ENCODE measurements around the gene GNAS-AS1. TPM values are rescaled to one million over a fixed set of nuclear protein-coding genes. Genes with fewer than 3 reads are reported as not detected.

The GNAS-AS1 gene
- total RNA-seq, 1 experiment from 2014 or later: 1.6 TPM

DNA sequence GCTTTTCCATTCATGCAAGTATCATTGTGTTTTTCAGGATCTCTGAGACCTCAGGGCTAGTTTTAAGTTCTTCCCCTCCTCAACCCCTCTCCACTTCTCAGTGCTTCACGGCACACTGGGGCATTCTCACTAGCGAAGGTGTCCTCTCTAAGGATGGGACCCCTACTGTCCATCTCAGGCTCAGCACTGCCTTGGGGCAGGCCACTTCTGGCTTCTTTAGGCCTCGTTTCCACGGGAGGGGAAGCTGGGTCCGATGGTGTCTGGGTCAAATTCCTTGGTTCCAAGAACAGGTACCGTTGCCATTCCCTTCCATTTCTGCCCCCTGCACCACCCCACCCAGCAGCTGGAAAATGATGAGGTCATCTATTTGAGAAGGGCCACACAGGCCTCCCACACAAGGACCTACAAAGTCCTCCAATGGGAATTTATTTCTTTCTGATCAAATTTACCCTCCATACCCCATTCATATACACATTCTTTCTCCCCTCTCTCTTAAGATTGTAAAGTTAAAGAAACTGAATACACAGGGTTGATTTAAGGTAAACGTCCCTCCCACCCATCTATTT, 19.0 kb upstream of the GNAS-AS1 start:
- no peaks in the 10 kb centered on the region for H3K9me3 Mint-ChIP-seq (ENCODE audit: unreplicated experiment)
- BruUV-seq (replicated peaks): no TSS peak
- CTCF ChIA-PET: interaction anchor here (0.6 to 7.0 kb wide), 47 partner anchors 10 to 691 kb away, joined by 3 to 39 read pairs (median 4); partner anchors contain the start of gene ATP5F1E
- POLR2A ChIA-PET: interaction anchor here (0.8 to 2.0 kb wide), 9 partner anchors 14 to 586 kb away, joined by 3 to 10 read pairs (median 5); partner anchors contain the start of genes ATP5F1E and STX16
- intact Hi-C loops (cut with micrococcal nuclease): loop anchor here (1.0 to 5.0 kb wide), 3 partner anchors 338 to 533 kb away; no protein-coding TSS in a partner anchor
- peaks cover 26% of the 10 kb centered on the region for H3K27me3 Mint-ChIP-seq (ENCODE audit: insufficient read depth, unreplicated experiment)
- no peak overlapping the region for H3K27ac Mint-ChIP-seq (ENCODE audit: low read depth, unreplicated experiment)
- peaks cover 6% of the 10 kb centered on the region for H3K36me3 Mint-ChIP-seq (ENCODE audit: insufficient read depth, unreplicated experiment)
- no peak overlapping the region for H3K4me3 Mint-ChIP-seq (ENCODE audit: unreplicated experiment)
- no peak for DNase-seq (ENCODE audit: unreplicated experiment)
- no peak for TF ChIP-seq CTCF (IDR thresholded peaks at IDR 0.05; ENCODE audit: unreplicated experiment)
- no peaks in the 10 kb centered on the region for H3K4me1 Mint-ChIP-seq (ENCODE audit: insufficient read depth, unreplicated experiment)

DNA sequence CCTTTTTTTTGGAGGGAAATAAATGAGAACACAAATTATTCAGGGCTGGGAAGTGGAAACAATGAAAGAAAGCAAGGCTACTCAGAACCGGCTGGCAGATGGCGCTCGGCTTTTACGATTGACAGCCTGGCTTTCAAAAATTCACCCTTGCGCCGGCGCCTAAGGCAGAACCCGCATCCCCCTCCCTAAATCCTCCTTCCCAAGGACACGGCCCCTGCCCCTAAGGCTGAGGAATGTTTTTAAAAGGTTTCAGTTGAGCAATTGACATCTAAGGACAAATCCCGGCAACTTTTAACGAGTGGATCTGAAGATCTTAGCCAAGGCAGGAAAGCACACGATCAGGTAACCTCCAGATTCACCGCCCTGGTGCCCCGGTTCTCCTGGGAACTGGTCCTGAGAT, 18.1 kb upstream of the GNAS-AS1 start:
- peaks cover 29% of the 10 kb centered on the region for H3K27me3 Mint-ChIP-seq (ENCODE audit: insufficient read depth, unreplicated experiment)
- no peak for DNase-seq (ENCODE audit: unreplicated experiment)
- intact Hi-C loops (cut with micrococcal nuclease): loop anchor here (5.0 kb wide), 1 partner anchor 534 kb away; no protein-coding TSS in a partner anchor
- BruUV-seq (replicated peaks): no TSS peak
- H3K9me3 Mint-ChIP-seq (ENCODE audit: unreplicated experiment): no peaks in the 10 kb centered on the region
- CTCF ChIA-PET: interaction anchor here (0.6 to 2.0 kb wide), 7 partner anchors 9 to 355 kb away, joined by 4 to 18 read pairs (median 9); no protein-coding TSS in a partner anchor
- TF ChIP-seq CTCF (IDR thresholded peaks at IDR 0.05; ENCODE audit: unreplicated experiment): no peak
- H3K36me3 Mint-ChIP-seq (ENCODE audit: insufficient read depth, unreplicated experiment): peaks cover 6% of the 10 kb centered on the region
- H3K4me1 Mint-ChIP-seq (ENCODE audit: insufficient read depth, unreplicated experiment): no peaks in the 10 kb centered on the region
- H3K27ac Mint-ChIP-seq (ENCODE audit: low read depth, unreplicated experiment): no peak overlapping the region
- POLR2A ChIA-PET: no interaction called here
- no peak overlapping the region for H3K4me3 Mint-ChIP-seq (ENCODE audit: unreplicated experiment)

DNA sequence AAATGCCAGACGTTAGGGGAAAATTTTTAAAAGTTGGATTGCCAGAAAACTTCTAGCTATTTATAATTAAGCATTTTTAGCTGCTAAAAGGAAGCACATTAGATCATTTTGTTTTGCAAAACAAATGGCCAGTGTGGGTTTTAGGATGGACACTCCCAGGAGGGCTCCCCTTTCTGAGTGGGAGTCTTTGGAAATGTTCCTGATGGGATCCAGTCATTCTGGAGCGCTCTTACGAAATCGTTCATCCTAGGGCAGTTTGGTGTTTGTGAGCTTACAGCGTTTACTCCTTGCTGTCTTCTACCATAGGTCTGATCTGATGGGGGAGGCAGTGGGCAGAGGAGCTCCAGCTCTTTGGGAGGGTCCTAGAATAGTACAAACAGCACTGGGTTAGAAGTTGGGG, 16.5 kb upstream of the GNAS-AS1 start:
- no peaks in the 10 kb centered on the region for H3K36me3 Mint-ChIP-seq (ENCODE audit: insufficient read depth, unreplicated experiment)
- CTCF ChIA-PET: interaction anchor here (0.6 to 6.6 kb wide), 17 partner anchors 14 to 647 kb away, joined by 3 to 50 read pairs (median 4); partner anchors contain the start of genes GNAS and GNAS-AS1
- no TSS peak for BruUV-seq (replicated peaks)
- TF ChIP-seq CTCF (IDR thresholded peaks at IDR 0.05; ENCODE audit: unreplicated experiment): no peak
- H3K27me3 Mint-ChIP-seq (ENCODE audit: insufficient read depth, unreplicated experiment): peaks cover 45% of the 10 kb centered on the region
- no peaks in the 10 kb centered on the region for H3K4me1 Mint-ChIP-seq (ENCODE audit: insufficient read depth, unreplicated experiment)
- H3K27ac Mint-ChIP-seq (ENCODE audit: low read depth, unreplicated experiment): no peak overlapping the region
- POLR2A ChIA-PET: interaction anchor here (1.6 kb wide), 1 partner anchor 22 kb away, joined by 9 read pairs; no protein-coding TSS in a partner anchor
- no peak overlapping the region for H3K4me3 Mint-ChIP-seq (ENCODE audit: unreplicated experiment)
- H3K9me3 Mint-ChIP-seq (ENCODE audit: unreplicated experiment): no peaks in the 10 kb centered on the region
- intact Hi-C loops (cut with micrococcal nuclease): loop anchor here (5.0 kb wide), 1 partner anchor 535 kb away; no protein-coding TSS in a partner anchor
- peak; percentile 21 for DNase-seq (ENCODE audit: unreplicated experiment)

- Mint-ChIP-seq H3K36me3 (ENCODE audit: insufficient read depth, unreplicated experiment) (no peaks in the 10 kb centered on the region), H3K4me3 (ENCODE audit: unreplicated experiment) (no peak overlapping the region), H3K9me3 (ENCODE audit: unreplicated experiment) (no peaks in the 10 kb centered on the region), H3K27me3 (ENCODE audit: insufficient read depth, unreplicated experiment) (peaks cover 59% of the 10 kb centered on the region), H3K4me1 (ENCODE audit: insufficient read depth, unreplicated experiment) (no peaks in the 10 kb centered on the region), H3K27ac (ENCODE audit: low read depth, unreplicated experiment) (no peak overlapping the region)
- BruUV-seq (replicated peaks): no TSS peak
- CTCF ChIA-PET: interaction anchor here (0.6 to 6.6 kb wide), 8 partner anchors 17 to 629 kb away, joined by 3 to 50 read pairs (median 4); no protein-coding TSS in a partner anchor
- no peak for TF ChIP-seq CTCF (IDR thresholded peaks at IDR 0.05; ENCODE audit: unreplicated experiment)
- POLR2A ChIA-PET: no interaction called here
- DNase-seq (ENCODE audit: unreplicated experiment): no peak
- intact Hi-C loops (cut with micrococcal nuclease): loop anchor here (5.0 kb wide), 1 partner anchor 536 kb away; no protein-coding TSS in a partner anchor
Observed at GRCh38 chr20:58865843-58866242, 15.1 kb upstream of the GNAS-AS1 start.
